Measurements from ENCODE around the gene MYO7B. TPM values are rescaled to one million over a fixed set of nuclear protein-coding genes. Genes with fewer than 3 reads are reported as not detected.
"Not testable (repeated sequence)": the region's sequence is repeated elsewhere in the genome, so short reads cannot be mapped to it uniquely, and the experiment has no call there.

MYO7B gene
- total and polyA plus RNA-seq, 8 donors = under 0.01 to 155 (median 0.48) TPM; not detected in 2

DNA sequence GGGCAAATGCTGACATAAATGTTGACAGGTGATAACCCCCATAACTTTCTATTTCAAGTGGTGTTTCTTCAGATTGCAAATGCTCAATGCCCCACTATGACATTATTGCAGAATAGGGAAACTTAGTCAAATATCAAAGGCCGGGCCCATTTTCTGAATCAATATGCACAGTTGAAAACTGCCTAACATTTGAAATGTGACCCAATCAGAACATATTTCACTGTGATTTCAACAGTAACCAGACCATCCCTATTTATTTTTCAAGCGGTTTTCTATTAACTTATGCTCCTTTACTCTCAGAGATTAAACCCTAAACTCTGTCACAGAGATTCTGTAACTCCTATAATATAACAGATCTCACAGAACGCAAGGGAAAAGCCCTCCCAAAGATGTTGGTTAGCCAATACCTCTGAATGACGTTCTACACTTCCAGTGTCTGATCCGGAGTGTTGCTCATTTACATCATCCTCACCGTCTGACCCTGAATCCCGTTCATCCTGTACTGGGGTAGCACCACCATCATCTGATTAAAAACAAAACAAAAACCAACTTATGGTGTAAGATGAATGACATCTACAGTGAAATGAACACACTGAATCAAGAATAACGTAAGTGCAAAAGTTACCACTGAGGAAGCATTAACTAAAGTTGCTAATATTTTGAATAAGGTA is 12.1 kb upstream of the MYO7B start:
- Histone ChIP-seq H3K27me3 (no peaks in the 10 kb centered on the region), H3K36me3 (peaks cover under 1 to 47% (median 44%) of the 10 kb centered on the region in 4 donors), H3K4me1 (peaks cover 9 to 35% (median 27%) of the 10 kb centered on the region in 4 donors), H3K4me3 (no peak overlapping the region), H3K9me3 (no peaks in the 10 kb centered on the region), H3K27ac (no peak overlapping the region)
- TF ChIP-seq EP300 (IDR thresholded peaks at IDR 0.05) = no peak
- no peak for TF ChIP-seq POLR2A (IDR thresholded peaks at IDR 0.05)
- TF ChIP-seq CTCF (IDR thresholded peaks at IDR 0.05) = no peak
- no peak for TF ChIP-seq POLR2AphosphoS5 (IDR thresholded peaks at IDR 0.05)
- 62 to 77% (median 70%) methylated on average over 8 of the region's 8 CpGs for WGBS, 5 donors
- intact Hi-C loops (cut with DNase I; ENCODE audit: low total_unique reads) = no loop called here
- no peak for DNase-seq

DNA sequence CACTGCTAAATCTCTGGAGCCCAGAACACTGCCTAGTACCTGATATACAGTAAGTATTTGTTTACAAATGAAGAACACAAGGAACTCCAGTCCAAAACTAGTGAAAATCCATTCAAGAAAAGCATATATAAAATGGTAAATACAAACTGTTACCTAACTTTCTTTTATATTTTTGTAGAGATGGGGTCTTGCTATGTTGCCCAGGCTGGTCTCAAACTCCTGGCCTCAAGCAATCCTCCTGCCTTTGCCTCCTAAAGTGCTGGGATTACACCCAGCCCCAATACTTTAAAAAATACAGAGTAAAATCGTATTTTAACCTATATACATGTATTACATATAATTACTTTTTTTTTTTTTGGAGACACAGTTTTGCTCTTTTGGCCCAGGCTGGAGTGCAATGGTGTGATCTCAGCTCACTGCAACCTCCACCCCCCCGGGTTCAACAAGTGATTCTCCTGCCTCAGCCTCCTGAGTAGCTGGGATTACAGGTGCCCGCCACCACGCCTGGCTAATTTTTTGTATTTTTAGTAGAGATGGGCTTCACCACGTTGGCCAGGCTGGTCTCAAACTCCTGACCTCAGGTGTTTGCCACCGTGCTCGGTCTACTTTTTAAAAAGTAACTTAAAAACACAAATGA is 11.2 kb upstream of the MYO7B start:
- peaks cover 9 to 35% (median 27%) of the 10 kb centered on the region in 4 donors for H3K4me1 ChIP-seq
- H3K27ac ChIP-seq; H3K9me3 ChIP-seq; H3K27me3 ChIP-seq; intact Hi-C loops (cut with DNase I; ENCODE audit: low total_unique reads); DNase-seq: not testable (repeated sequence)
- 92 to 96% (median 93%) methylated on average over 7 of the region's 7 CpGs for WGBS, 5 donors
- peak overlapping the region in 1 of 4 donors; percentile 81 for H3K4me3 ChIP-seq
- H3K36me3 ChIP-seq = peaks cover 0 to 43% (median 42%) of the 10 kb centered on the region in 4 donors

- Histone ChIP-seq H3K27me3 (no peaks in the 10 kb centered on the region), H3K27ac (peak overlapping the region; percentile 93 to 98 (median 97)), H3K9me3 (no peaks in the 10 kb centered on the region), H3K36me3 (peaks cover 0 to 30% (median 28%) of the 10 kb centered on the region in 4 donors), H3K4me1 (peaks cover 9 to 35% (median 27%) of the 10 kb centered on the region in 4 donors), H3K4me3 (peak overlapping the region; percentile 81 to 92 (median 84))
- intact Hi-C loops (cut with DNase I; ENCODE audit: low total_unique reads) = no loop called here
- 0 to 1% (median 1%) methylated on average over 18 to 19 of the region's 19 CpGs for WGBS, 5 donors
- DNase-seq = peak in 1 of 2 donors; percentile 70
- TF ChIP-seq POLR2A (IDR thresholded peaks at IDR 0.05) = no peak
- no peak for TF ChIP-seq CTCF (IDR thresholded peaks at IDR 0.05)
- TF ChIP-seq EP300 (IDR thresholded peaks at IDR 0.05) = no peak
These were observed 9.8 kb upstream of the MYO7B start for GRCh38 chr2:127525691-127526131.

- DNase-seq = peak; percentile 95 to 99
- intact Hi-C loops (cut with DNase I; ENCODE audit: low total_unique reads) = no loop called here
- Histone ChIP-seq H3K4me3 (peak within 1 kb of the TSS; percentile 81 to 92 (median 84)), H3K9me3 (no peaks in the 10 kb centered on the region), H3K27me3 (no peaks in the 10 kb centered on the region), H3K4me1 (peaks cover 9 to 35% (median 27%) of the 10 kb centered on the region in 4 donors), H3K27ac (peak within 1 kb of the TSS; percentile 93 to 98 (median 97)), H3K36me3 (peaks cover 0 to 24% (median 21%) of the 10 kb centered on the region in 4 donors)
- WGBS, 5 donors = 0 to 1% (median 0%) methylated on average over 56 to 70 of the region's 70 CpGs
- peak in 1 of 4 donors; percentile 15 for TF ChIP-seq POLR2A (IDR thresholded peaks at IDR 0.05)
- peak in 2 of 7 experiments; percentile 27 to 33 for TF ChIP-seq CTCF (IDR thresholded peaks at IDR 0.05)
- TF ChIP-seq EP300 (IDR thresholded peaks at IDR 0.05) = peak; percentile 17
- TF ChIP-seq POLR2AphosphoS5 (IDR thresholded peaks at IDR 0.05) = peak; percentile 63 to 76 (median 75)
These were observed 9.1 kb upstream of the MYO7B start, which contains the start of gene IWS1 for GRCh38 chr2:127526132-127527000. TSS of gene IWS1 (minus strand) at chr2:127526489. CDS start at chr2:127526208, 281 bp downstream.

All from stomach (tissue), 9 donors.